Ishikawa (cell line): Measurements from ENCODE around the gene ENPP5.

Source experiments
- CEBPB ChIP-seq: IDR thresholded peaks from 2 replicates; pipeline ENCODE4 v1.6.1; 2012
- CREB1 ChIP-seq: IDR thresholded peaks from 2 replicates; pipeline ENCODE4 v1.6.1; 2012; ENCODE audit warnings: low read depth
- EGR1 ChIP-seq: IDR thresholded peaks from 2 replicates; pipeline ENCODE4 v1.6.1; 2012
- EP300 ChIP-seq: IDR thresholded peaks from 2 replicates; pipeline ENCODE4 v1.6.1; 2012; ENCODE audit warnings: borderline replicate concordance
- FOXM1 ChIP-seq: IDR thresholded peaks from 2 replicates; pipeline ENCODE4 v1.6.1; 2012; ENCODE audit warnings: low read depth, borderline replicate concordance
- MAX ChIP-seq: IDR thresholded peaks from 2 replicates; pipeline ENCODE4 v1.6.1; 2012
- NFIC ChIP-seq: IDR thresholded peaks from 2 replicates; pipeline ENCODE4 v1.6.1; 2012
- RAD21 ChIP-seq: IDR thresholded peaks from 2 replicates; pipeline ENCODE4 v1.6.1; 2012; ENCODE audit warnings: low read depth
- REST ChIP-seq: IDR thresholded peaks from 2 replicates; pipeline ENCODE4 v1.6.1; 2012; ENCODE audit warnings: low read depth, mild to moderate bottlenecking
- TAF1 ChIP-seq: IDR thresholded peaks from 2 replicates; pipeline ENCODE4 v1.6.1; 2012; ENCODE audit warnings: low read depth, mild to moderate bottlenecking
- TCF12 ChIP-seq: IDR thresholded peaks from 2 replicates; pipeline ENCODE4 v1.6.1; 2012; ENCODE audit warnings: low read depth
- TEAD4 ChIP-seq: IDR thresholded peaks from 2 replicates; pipeline ENCODE4 v1.6.1; 2012
- USF1 ChIP-seq: IDR thresholded peaks from 2 replicates; pipeline ENCODE4 v1.6.1; 2012
- YY1 ChIP-seq: IDR thresholded peaks from 2 replicates; pipeline ENCODE4 v1.6.1; 2012; ENCODE audit warnings: low read depth
- ZBTB7A ChIP-seq: IDR thresholded peaks from 2 replicates; pipeline ENCODE4 v1.6.1; 2012; ENCODE audit warnings: low read depth

Gene ENPP5

GRCh38 chr6:46175976-46176375 is 5.2 kb upstream of the ENPP5 start:
- no peak for TF ChIP-seq TAF1
- no peak for TF ChIP-seq USF1
- no peak for TF ChIP-seq CEBPB
- no peak for TF ChIP-seq MAX
- no peak for TF ChIP-seq YY1
- no peak for TF ChIP-seq EGR1

- no peak for TF ChIP-seq USF1
- no peak for TF ChIP-seq REST
- TF ChIP-seq EP300 = no peak
- no peak for TF ChIP-seq RAD21
- no peak for TF ChIP-seq NFIC
- no peak for TF ChIP-seq ZBTB7A
- no peak for TF ChIP-seq CEBPB
- TF ChIP-seq CREB1 = no peak
- TF ChIP-seq MAX = no peak
- TF ChIP-seq TCF12 = no peak
- no peak for TF ChIP-seq FOXM1
- no peak for TF ChIP-seq EGR1
- TF ChIP-seq YY1 = no peak
- TF ChIP-seq TEAD4 = no peak
- no peak for TF ChIP-seq TAF1
Observed at GRCh38 chr6:46175446-46175845, 4.7 kb upstream of the ENPP5 start.

- no peak for TF ChIP-seq TEAD4
Observed at GRCh38 chr6:46174904-46175303, 4.1 kb upstream of the ENPP5 start.

GRCh38 chr6:46172176-46172575 is 1.4 kb upstream of the ENPP5 start:
- TF ChIP-seq CEBPB (no peak), EP300 (no peak), RAD21 (no peak), TCF12 (no peak), ZBTB7A (no peak), CREB1 (no peak), FOXM1 (no peak), YY1 (no peak), USF1 (no peak), NFIC (no peak), TEAD4 (no peak), EGR1 (no peak)

- TF ChIP-seq ZBTB7A (no peak), MAX (no peak), EP300 (no peak), CREB1 (no peak), USF1 (no peak), TAF1 (no peak), TEAD4 (no peak), RAD21 (no peak), CEBPB (no peak), EGR1 (no peak), REST (no peak), YY1 (no peak), TCF12 (no peak)
Observed at GRCh38 chr6:46160102-46160501, 10.7 kb downstream of the ENPP5 start.

GRCh38 chr6:46159229-46159628 is 11.6 kb downstream of the ENPP5 start:
- TF ChIP-seq RAD21 = no peak
- no peak for TF ChIP-seq EGR1
- TF ChIP-seq MAX = no peak
